Measurements from ENCODE around the gene MPO.

MPO gene

GRCh38 chr17:58326609-58327362 lies 46.1 kb upstream of the MPO start:
- in situ Hi-C loops (cut with HindIII; ENCODE audit: low sequenced_read_pairs) = no loop called here
- TF ChIP-seq CTCF (IDR thresholded peaks at IDR 0.05; ENCODE audit: low read depth, low read length, missing control alignments) = no peak

GRCh38 chr17:58325976-58326468 lies 45.3 kb upstream of the MPO start:
- in situ Hi-C loops (cut with HindIII; ENCODE audit: low sequenced_read_pairs) = no loop called here
- TF ChIP-seq CTCF (IDR thresholded peaks at IDR 0.05; ENCODE audit: low read depth, low read length, missing control alignments) = no peak
- no peak for DNase-seq (ENCODE audit: low read depth)
- no peak overlapping the region for H3K4me3 ChIP-seq (ENCODE audit: low read depth, low read length)

More at GRCh38 chr17:58326609-58327362, 46.1 kb upstream of the MPO start:
- no peak for DNase-seq (ENCODE audit: low read depth)
- no peak overlapping the region for H3K4me3 ChIP-seq (ENCODE audit: low read depth, low read length)

DNA sequence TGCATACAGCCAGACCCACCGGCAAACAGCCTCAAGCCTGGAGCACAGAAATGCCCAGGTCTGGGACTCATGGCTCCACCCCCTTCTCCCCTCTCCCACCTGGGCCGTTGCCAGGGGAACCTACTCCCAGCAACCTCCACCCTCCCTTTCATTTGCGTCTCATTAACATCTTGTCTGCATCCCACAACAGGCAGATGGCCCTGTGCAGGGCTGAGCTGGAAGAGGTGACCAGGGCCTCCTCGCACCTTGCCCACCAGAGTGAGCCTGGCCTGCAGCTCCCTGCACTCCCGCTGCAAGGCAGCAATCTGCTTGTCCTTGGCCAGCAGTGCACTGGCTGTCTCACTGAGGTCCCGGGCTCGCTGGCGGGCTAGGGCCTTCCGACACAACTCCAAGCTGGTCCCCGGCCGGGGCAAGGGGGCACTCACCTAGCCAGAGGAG lies 44.6 kb upstream of the MPO start:
- DNase-seq (ENCODE audit: low read depth) = no peak
- no peak for TF ChIP-seq CTCF (IDR thresholded peaks at IDR 0.05; ENCODE audit: low read depth, low read length, missing control alignments)
- no peak overlapping the region for H3K4me3 ChIP-seq (ENCODE audit: low read depth, low read length)
- in situ Hi-C loops (cut with HindIII; ENCODE audit: low sequenced_read_pairs) = no loop called here

DNA sequence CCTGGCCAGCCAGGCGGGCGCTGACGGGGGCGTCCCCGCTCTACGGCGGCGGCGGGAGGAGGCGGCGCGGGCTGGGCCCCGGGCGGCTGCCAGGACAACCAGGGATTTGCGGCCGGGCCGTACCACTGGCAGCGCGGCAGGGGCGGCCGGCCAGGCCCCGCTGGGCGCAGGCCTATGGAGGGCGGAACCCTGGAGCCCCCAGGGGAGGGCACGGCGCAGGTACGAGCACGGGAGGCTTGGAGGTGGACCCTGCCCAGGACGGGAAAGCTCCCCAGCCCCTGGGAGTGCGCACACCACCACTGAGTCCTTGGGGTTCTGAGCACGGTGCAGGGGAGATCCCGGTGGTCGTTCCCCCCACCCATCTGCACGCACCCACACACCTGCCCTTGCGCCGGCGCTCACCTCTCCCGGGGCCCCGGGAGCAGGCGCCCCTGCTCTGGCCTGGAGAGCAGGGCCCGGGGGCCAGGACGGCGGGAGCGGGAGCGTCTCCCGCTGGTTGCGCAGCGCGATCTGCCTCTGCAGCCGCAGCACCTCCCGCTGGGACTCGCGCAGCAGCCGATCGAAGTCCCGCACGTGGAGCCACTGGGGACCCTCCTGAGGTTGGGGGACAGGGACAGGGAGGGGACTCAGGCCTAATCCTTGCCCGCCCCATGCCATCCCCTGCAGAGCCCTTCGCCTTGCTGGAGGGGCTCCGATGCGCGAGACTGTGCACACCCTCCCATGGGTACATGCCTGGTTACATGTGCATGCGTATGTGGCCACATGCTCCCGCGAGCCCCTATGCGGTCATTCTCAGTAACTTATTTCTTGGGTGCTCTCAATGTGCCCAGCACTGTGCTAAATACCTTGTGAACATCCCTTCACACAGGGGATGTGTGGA lies 43.9 kb upstream of the MPO start:
- peak overlapping the region; percentile 36 for H3K4me3 ChIP-seq (ENCODE audit: low read depth, low read length)
- DNase-seq (ENCODE audit: low read depth) = no peak
- in situ Hi-C loops (cut with HindIII; ENCODE audit: low sequenced_read_pairs) = no loop called here
- no peak for TF ChIP-seq CTCF (IDR thresholded peaks at IDR 0.05; ENCODE audit: low read depth, low read length, missing control alignments)

GRCh38 chr17:58324056-58324408 lies 43.3 kb upstream of the MPO start:
- in situ Hi-C loops (cut with HindIII; ENCODE audit: low sequenced_read_pairs) = no loop called here
- no peak for TF ChIP-seq CTCF (IDR thresholded peaks at IDR 0.05; ENCODE audit: low read depth, low read length, missing control alignments)
- DNase-seq (ENCODE audit: low read depth) = no peak
- peak overlapping the region; percentile 36 for H3K4me3 ChIP-seq (ENCODE audit: low read depth, low read length)

DNA sequence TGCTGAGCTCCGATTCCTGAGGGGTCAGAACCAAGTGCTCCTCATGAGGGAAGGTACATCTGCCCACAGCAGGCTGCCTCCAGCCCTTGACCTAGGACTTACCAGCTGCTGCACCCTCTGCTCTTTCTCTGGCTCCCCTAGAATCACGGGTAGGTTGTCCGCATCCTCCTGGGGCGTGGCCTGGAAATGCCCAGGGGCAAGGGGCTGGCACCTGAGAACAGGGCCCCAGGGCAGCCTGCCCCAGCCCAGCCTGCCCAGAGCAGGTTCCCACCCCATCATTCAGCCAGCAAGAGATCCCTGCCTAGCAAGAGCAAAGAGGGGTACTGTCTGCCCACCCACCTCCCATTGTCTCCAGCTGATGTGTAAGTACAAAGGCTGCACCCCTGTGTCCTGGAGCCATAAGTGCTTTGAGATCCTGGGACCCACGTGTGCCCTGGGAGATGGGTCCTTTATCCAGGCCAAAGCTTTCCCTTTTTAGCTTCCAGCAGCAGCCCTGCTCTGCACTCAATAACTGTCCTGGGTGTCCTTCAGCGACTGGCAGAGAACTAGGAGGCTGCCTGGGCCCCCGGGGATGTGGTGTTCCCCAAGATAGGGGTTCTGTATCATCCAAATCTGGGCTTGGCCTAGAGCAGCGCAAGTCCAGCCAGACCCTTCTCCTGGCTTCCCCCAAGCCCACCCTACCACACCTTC lies 42.8 kb upstream of the MPO start:
- in situ Hi-C loops (cut with HindIII; ENCODE audit: low sequenced_read_pairs) = no loop called here
- no peak for TF ChIP-seq CTCF (IDR thresholded peaks at IDR 0.05; ENCODE audit: low read depth, low read length, missing control alignments)
- peak overlapping the region; percentile 36 for H3K4me3 ChIP-seq (ENCODE audit: low read depth, low read length)
- DNase-seq (ENCODE audit: low read depth) = no peak
